OCI-LY1 (cell line): ENCODE measurements around the gene GBX2.

Experiments
- H2AFZ ChIP-seq: fragments of 200-600 bp; sonication (generic), shearing (Covaris generic); 2 replicates; pipeline ENCODE4 v1.6.0; 2014; ENCODE audit warnings: antibody characterized with exemption, mild to moderate bottlenecking, low read length
- H3F3A ChIP-seq: fragments of 200-600 bp; sonication (generic), shearing (Covaris generic); 2 replicates; pipeline ENCODE4 v1.6.0; 2014; ENCODE audit warnings: mild to moderate bottlenecking, antibody characterized with exemption, low read length, moderate library complexity; ENCODE audit not compliant: insufficient read depth
- H3K27ac ChIP-seq: fragments of 200-600 bp; sonication (generic); 2 replicates; pipeline ENCODE4 v1.5.1; 2014; ENCODE audit warnings: low read length, mixed run types, mild to moderate bottlenecking, low read depth; ENCODE audit not compliant: poor library complexity, severe bottlenecking
- H3K27me3 ChIP-seq: fragments of 200-600 bp; sonication (generic); 2 replicates; pipeline ENCODE4 v1.6.0; 2014; ENCODE audit warnings: antibody characterized with exemption, mild to moderate bottlenecking, low read length, moderate library complexity; ENCODE audit not compliant: insufficient read depth
- H3K36me3 ChIP-seq: fragments of 200-600 bp; sonication (generic); 2 replicates; pipeline ENCODE4 v1.6.1; 2014; ENCODE audit warnings: mild to moderate bottlenecking, antibody characterized with exemption, low read length, moderate library complexity, mixed read lengths; ENCODE audit not compliant: insufficient read depth
- H3K4me1 ChIP-seq: fragments of 200-600 bp; sonication (generic); 2 replicates; pipeline ENCODE4 v1.5.1; 2014; ENCODE audit warnings: mild to moderate bottlenecking, low read length, moderate library complexity; ENCODE audit not compliant: insufficient read depth, severe bottlenecking
- H3K4me2 ChIP-seq: fragments of 200-600 bp; sonication (generic), shearing (Covaris generic); 2 replicates; pipeline ENCODE4 v1.6.1; 2014; ENCODE audit warnings: low read length
- H3K4me3 ChIP-seq: fragments of 200-600 bp; sonication (generic); 2 replicates; pipeline ENCODE4 v1.5.1; 2014; ENCODE audit warnings: low read length, low read depth, mild to moderate bottlenecking, mixed read lengths; ENCODE audit not compliant: poor library complexity, severe bottlenecking
- H3K79me2 ChIP-seq: fragments of 200-600 bp; shearing (Covaris generic); 2 replicates; pipeline ENCODE4 v1.6.1; 2016; ENCODE audit warnings: mixed run types, low read length, mixed read lengths; ENCODE audit not compliant: insufficient read depth
- H3K9ac ChIP-seq: fragments of 200-600 bp; sonication (generic), shearing (Covaris generic); 2 replicates; pipeline ENCODE4 v1.6.1; 2014; ENCODE audit warnings: mild to moderate bottlenecking, low read length, mixed read lengths
- H3K9me2 ChIP-seq: fragments of 200-600 bp; sonication (generic), shearing (Covaris generic); 2 replicates; pipeline ENCODE4 v1.6.1; 2014; ENCODE audit warnings: low read depth, mild to moderate bottlenecking, low read length, mixed read lengths
- H3K9me3 ChIP-seq: fragments of 200-600 bp; shearing (Covaris generic); 2 replicates; pipeline ENCODE4 v1.6.1; 2014; ENCODE audit warnings: low read length, mixed read lengths
- H4K20me1 ChIP-seq: fragments of 200-600 bp; sonication (generic), shearing (Covaris generic); 2 replicates; pipeline ENCODE4 v1.6.0; 2016; ENCODE audit warnings: mild to moderate bottlenecking, low read length; ENCODE audit not compliant: insufficient read depth
- CTCF ChIP-seq: fragments of 200-600 bp; sonication (generic), shearing (Covaris generic); IDR thresholded peaks from 2 replicates; pipeline ENCODE4 v1.5.1; 2017; ENCODE audit warnings: mild to moderate bottlenecking, antibody characterized with exemption, low read length, moderate library complexity, mixed read lengths
- EZH2 ChIP-seq: fragments of 200-600 bp; sonication (generic), shearing (Covaris generic); IDR thresholded peaks from 2 replicates; pipeline ENCODE4 v1.8.0; 2017; ENCODE audit warnings: borderline replicate concordance, mixed run types, mild to moderate bottlenecking, antibody characterized with exemption, low read length, moderate library complexity, mixed read lengths

Gene GBX2

DNA sequence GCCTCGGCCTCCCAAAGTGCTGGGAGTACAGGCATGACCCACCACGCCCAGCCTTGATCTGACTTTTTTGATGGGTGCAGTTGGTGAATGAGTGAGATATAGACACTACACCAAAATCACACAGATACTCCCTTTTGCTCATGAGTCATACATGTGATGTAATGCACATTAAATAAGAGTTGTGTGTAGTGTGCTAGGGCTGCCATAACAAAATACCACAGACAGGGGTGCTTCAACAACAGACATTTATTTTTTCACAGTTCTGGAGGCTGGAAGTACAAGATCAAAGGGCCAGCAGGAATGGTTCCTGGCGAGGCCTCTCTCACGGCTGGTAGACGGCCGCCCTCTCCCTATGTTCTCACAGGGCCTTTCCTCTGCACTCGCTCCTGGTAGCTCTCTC, 46.6 kb downstream of the GBX2 start:
- Histone ChIP-seq H2AFZ (no peak overlapping the region), H3K79me2 (no peaks in the 10 kb centered on the region), H3K27me3 (no peaks in the 10 kb centered on the region), H3K4me3 (no peak overlapping the region), H3K4me2 (no peak overlapping the region), H4K20me1 (no peaks in the 10 kb centered on the region), H3K27ac (no peak overlapping the region), H3K36me3 (no peaks in the 10 kb centered on the region), H3F3A (no peaks in the 10 kb centered on the region), H3K9ac (no peak overlapping the region), H3K9me2 (no peaks in the 10 kb centered on the region), H3K4me1 (no peaks in the 10 kb centered on the region), H3K9me3 (no peaks in the 10 kb centered on the region)
- TF ChIP-seq EZH2 = no peak

DNA sequence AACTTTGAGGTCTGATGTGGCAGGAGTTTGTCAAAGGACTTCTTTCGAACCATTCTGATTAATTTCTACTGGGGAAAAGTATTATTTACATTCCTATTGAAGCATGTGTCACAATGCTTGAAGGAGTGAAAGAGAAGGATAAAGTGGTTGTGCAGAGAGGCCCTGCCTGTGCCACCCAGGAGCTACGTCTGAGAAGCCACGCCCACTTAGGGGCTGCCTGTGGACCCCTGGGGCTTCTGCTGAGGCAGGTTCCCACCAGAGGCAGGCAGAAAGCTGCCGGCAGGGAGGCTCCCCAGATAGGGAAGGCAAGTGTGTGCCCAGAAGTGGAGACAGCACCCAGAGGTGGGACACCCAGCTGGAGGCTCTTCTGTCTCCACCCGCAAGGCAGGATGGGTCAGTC, 47.4 kb downstream of the GBX2 start:
- no peaks in the 10 kb centered on the region for H4K20me1 ChIP-seq
- H3K9me3 ChIP-seq = no peaks in the 10 kb centered on the region
- no peak overlapping the region for H2AFZ ChIP-seq
- no peaks in the 10 kb centered on the region for H3K79me2 ChIP-seq
- H3K9ac ChIP-seq = no peak overlapping the region
- H3K27me3 ChIP-seq = no peaks in the 10 kb centered on the region
- H3K36me3 ChIP-seq = no peaks in the 10 kb centered on the region
- H3F3A ChIP-seq = no peaks in the 10 kb centered on the region
- no peak for TF ChIP-seq EZH2
- no peak for TF ChIP-seq CTCF
- H3K9me2 ChIP-seq = no peaks in the 10 kb centered on the region
- H3K4me1 ChIP-seq = no peaks in the 10 kb centered on the region
- H3K4me3 ChIP-seq = no peak overlapping the region
- H3K27ac ChIP-seq = no peak overlapping the region
- H3K4me2 ChIP-seq = no peak overlapping the region

GRCh38 chr2:236120141-236120601, 48.0 kb downstream of the GBX2 start:
- no peaks in the 10 kb centered on the region for H3K9me2 ChIP-seq
- H3F3A ChIP-seq = no peaks in the 10 kb centered on the region
- no peak for TF ChIP-seq CTCF
- no peak for TF ChIP-seq EZH2
- H3K27me3 ChIP-seq = no peaks in the 10 kb centered on the region
- no peaks in the 10 kb centered on the region for H3K4me1 ChIP-seq
- no peaks in the 10 kb centered on the region for H3K79me2 ChIP-seq
- no peak overlapping the region for H3K27ac ChIP-seq
- no peak overlapping the region for H3K4me3 ChIP-seq
- H3K9ac ChIP-seq = no peak overlapping the region
- H3K36me3 ChIP-seq = no peaks in the 10 kb centered on the region
- no peaks in the 10 kb centered on the region for H3K9me3 ChIP-seq
- H4K20me1 ChIP-seq = no peaks in the 10 kb centered on the region
- H3K4me2 ChIP-seq = no peak overlapping the region
- H2AFZ ChIP-seq = no peak overlapping the region

- no peaks in the 10 kb centered on the region for H3K36me3 ChIP-seq
- H2AFZ ChIP-seq = no peak overlapping the region
- H3K9me3 ChIP-seq = no peaks in the 10 kb centered on the region
- H4K20me1 ChIP-seq = no peaks in the 10 kb centered on the region
- no peak overlapping the region for H3K4me3 ChIP-seq
- no peaks in the 10 kb centered on the region for H3K9me2 ChIP-seq
- H3K27me3 ChIP-seq = no peaks in the 10 kb centered on the region
- no peak overlapping the region for H3K9ac ChIP-seq
- H3K4me1 ChIP-seq = no peaks in the 10 kb centered on the region
- no peaks in the 10 kb centered on the region for H3F3A ChIP-seq
- no peak overlapping the region for H3K27ac ChIP-seq
- H3K79me2 ChIP-seq = no peaks in the 10 kb centered on the region
- no peak overlapping the region for H3K4me2 ChIP-seq
- TF ChIP-seq CTCF = no peak
- no peak for TF ChIP-seq EZH2
These were observed 48.7 kb downstream of the GBX2 start for GRCh38 chr2:236119476-236119875.
